ELF-1 (cell line): ENCODE measurements around the gene FKBP1B.
A peak's percentile ranks its signal among the peaks of the same experiment; 100 is the strongest.
"Not testable (repeated sequence)": the region's sequence is repeated elsewhere in the genome, so short reads cannot be mapped to it uniquely, and the experiment has no call there.

Source experiments
- DNase-seq: peaks from one replicate; pipeline ENCODE4 v3.0.0-alpha.2; 2016; ENCODE audit warnings: low read depth, low spot score

Gene FKBP1B

GRCh38 chr2:24058564-24059271, 9.2 kb downstream of the FKBP1B start:
- no peak for DNase-seq

DNA sequence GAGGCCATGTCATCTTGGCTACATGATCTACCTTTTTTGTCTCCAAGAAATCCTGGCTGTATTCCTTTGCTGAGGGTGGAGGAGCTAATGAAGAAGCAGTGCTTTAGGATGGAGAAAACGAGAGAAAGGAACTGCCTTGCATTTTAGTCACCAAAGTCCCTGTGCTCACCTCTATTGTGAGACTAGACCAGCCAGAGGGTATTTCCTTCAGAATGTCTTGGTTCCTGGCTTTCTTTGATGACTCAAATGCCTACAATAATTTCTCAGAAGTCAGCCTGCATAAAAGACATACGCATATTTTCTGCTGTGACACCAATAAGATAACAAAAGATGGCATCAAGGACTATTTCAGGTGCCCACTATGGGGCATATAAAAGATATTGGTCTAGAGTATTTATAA, 15.8 kb downstream of the FKBP1B start:
- no peak for DNase-seq

DNA sequence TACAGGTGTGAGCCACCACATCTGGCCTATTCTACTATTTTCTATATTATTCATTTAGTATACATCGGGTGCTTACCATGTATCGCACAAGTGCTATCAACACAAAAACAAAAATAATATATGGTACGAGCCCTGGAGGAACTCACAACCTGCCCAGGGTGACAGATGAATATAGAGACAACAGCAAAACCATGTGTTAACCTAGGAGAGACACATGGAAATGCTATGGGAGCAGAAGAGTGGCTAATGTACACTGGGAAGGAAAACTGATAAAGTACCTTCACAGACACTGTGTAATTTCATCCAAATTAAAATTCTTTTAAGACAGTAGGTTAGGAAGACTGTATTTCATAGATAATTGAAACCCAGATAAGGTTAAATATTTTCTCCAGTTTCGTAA, 22.7 kb downstream of the FKBP1B start:
- DNase-seq: no peak

- no peak for DNase-seq
Measured at GRCh38 chr2:24073816-24074215, 24.3 kb downstream of the FKBP1B start.

GRCh38 chr2:24075259-24075658, 25.7 kb downstream of the FKBP1B start:
- DNase-seq: no peak

- peak; percentile 99 for DNase-seq
Measured at GRCh38 chr2:24075915-24076848, 26.6 kb downstream of the FKBP1B start, which contains the start of gene SF3B6. SF3B6 (minus strand) TSS chr2:24076326; CDS start chr2:24076229, 97 bp downstream.

- DNase-seq: peak; percentile 48
Measured at GRCh38 chr2:24076849-24077534, 27.5 kb downstream of the FKBP1B start.

DNA sequence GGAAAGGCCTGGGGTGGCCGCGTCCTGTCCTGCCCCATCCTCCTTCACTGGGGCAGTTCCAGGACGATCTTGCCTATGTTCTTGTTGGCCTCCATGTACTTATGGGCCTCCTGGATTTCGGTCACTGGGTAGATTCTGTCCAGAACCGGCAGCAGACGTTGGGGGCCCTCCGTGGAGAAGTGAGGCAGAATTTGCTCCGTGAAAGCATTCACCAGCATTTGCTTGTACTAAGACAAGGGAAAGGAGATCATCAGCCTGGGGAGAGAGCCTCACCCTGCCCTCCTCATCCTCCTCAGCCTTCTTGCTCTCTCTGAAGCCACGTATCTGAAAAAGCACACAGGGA, 28.0 kb downstream of the FKBP1B start:
- DNase-seq: no peak

- no peak for DNase-seq
Measured at GRCh38 chr2:24077879-24078278, 28.3 kb downstream of the FKBP1B start.

DNA sequence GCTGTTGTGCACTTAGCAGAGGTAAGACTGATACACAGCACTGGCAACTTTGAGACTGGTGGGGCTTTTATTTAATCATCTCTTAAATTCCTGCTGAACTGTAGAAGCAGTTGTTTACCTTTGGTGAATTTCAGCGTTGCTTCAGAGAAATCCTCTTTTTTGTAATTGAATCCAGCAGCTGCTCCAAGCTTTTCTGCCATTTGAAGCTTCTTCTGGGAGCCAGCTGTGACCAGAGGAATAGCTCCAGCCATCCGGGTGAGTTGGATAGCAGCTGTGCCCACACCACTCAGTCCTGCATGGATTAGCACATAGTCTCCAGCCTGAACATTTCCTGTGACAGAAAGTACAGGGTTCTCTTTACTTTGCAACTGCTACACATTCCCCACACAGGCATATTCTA, 31.2 kb downstream of the FKBP1B start:
- DNase-seq: no peak

DNA sequence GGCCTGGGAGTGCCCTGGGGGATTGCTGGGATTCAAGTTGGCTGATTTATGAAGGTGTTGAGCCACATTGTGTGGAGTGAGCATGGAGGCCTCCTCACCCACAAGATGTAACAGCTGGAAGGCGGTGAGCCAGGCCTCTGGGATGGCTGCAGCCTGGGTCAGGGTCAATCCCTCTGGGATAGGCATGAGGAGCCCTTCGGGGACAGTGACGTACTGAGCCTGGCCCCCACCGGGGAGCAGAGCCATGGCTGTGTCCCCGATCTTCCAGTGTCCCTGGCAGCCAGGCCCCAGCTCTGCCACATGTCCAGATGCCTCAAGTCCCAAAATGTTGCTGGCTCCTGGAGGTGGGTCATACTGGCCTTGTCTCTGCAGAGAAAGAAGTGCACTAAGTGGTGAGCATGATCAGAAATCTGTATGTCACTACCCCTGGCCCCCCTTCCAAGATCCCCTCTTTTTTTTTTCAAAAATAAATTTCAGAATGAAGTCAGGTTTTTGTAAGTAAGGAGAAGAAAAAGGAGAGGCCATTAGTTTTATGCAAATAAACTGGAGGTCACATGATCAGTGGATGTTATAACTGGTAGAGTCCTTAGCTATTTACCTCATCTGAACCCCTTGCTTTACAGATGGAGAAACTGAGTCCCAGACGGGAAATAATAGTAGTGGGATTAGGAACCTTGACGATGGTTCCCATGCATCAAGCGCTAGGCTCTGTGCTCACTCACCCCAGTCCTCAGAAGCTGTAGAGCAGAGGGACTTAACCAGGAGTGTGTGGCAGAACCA, 33.4 kb downstream of the FKBP1B start:
- DNase-seq: no peak

DNA sequence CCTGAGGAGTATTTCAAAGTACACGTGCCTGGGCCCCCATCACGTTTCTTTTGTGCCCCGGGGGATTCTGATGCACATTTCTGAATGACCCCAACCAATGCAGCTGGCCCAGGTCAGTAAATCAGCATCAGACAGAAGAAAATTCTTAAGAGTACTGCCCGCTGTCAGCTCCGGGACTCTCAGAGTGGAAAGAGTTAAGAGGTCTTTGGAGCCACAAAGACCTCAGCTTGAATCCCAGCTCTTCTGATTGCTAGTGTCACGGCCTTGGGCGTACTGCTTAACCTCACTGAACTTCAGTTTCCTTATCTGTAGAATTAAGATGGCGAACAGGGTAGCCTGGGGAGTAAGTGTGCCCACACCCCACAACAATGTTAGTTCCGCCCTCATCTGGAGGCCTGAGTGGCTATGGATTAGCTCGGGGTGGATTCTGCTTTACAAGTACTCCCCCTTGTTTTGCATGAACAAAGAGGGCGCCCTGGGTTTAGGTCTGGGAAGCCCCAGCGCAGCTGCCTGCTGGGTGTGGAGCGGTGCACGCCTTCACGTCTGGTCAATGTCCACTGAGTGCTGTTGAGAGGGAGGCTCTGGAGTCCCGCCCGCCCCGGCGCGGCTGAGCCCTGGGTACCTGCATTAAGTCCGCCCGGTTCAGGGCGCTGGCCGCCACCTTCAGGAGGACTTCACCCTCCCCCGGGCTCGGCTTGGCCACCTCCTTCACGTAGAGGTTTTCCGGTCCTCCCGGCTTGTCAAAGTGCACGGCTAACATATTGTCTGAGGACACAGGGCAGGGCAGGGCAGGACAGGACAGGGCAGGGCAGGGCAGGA, 34.2 kb downstream of the FKBP1B start:
- peak; percentile 94 for DNase-seq

DNA sequence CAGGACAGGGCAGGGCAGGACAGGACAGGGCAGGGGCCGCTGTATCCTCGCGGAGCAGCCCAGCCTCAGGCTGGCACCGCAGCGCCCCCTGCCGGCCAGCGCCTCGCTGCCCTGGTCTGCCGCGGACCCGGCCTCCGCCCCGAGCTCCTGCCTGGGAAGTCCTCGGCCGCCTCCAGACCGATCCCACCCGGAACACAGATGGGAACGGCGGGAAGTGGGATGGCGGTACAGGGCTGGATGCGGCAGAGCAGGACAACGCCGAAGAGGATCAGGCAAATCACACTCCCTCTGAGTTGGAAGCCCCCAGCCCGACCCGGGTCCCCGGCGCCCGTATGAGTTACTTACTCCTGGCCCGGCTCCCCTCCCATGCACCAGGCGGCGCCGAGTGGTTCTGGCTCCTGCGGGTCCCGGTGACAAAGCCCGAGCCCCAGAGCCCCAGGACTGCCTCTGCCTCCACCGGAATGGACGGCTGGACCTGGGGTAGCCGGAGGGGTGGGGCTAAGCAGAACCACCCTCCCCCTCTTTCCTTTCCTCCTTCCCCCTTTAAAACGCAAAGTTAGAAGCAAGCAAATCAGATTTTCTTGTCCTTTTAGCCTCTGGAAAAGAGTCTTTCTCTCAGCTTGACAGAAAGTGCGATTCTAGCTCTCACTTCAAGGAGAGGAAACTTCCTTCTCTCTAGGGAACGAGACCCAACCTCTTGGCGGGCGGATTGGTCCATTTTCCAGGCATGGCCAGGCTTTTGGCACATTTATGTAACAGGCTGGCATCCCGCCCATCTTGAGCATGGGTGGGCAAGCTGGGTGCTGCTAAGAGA, 35.1 kb downstream of the FKBP1B start, which contains the start of gene TP53I3:
Gene TP53I3, minus strand, starts transcription at position 449 of the 814 bp plus-strand sequence. CDS start 508 bp downstream, outside the sequence.
- DNase-seq: peak; percentile 98

- DNase-seq: no peak
Measured at GRCh38 chr2:24085200-24085489, 35.6 kb downstream of the FKBP1B start.

- DNase-seq: no peak
Measured at GRCh38 chr2:24086241-24086640, 36.7 kb downstream of the FKBP1B start.

DNA sequence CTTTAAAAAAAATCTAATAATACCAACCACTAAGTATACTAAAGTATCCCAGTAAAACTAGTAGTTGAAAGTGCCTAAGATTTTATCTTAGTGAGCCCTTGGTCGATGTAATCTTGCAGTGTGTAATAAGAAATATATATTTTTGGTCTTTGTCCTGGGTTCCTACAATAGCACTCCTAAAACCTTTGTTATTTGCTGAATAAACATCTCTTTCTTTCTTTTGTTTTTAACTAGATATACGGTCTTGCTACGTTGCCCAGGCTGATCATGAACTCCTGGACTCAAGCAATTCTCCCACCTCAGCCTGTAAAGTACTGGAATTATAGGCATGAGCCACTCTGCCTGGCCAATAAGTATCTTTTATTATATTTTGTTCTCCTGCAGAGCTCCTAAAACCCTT, 37.5 kb downstream of the FKBP1B start:
- DNase-seq: no peak

GRCh38 chr2:24088821-24089359, 39.3 kb downstream of the FKBP1B start:
- DNase-seq: no peak

DNA sequence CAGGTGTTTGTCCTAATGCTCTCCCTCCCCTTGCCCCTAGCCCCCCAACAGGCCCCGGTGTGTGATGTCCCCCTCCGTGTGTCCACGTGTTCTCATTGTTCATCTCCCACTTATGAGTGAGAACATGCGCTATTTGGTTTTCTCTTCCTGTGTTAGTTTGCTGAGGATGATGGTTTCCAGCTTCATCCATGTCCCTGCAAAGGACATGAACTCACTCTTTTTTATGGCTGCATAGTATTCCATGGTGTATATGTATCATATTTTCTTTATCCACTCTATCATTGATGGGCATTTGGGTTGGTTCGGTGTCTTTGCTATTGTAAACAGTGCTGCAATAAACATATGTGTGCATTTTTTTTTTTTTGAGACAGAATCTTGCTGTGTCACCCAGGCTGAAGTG, 43.7 kb downstream of the FKBP1B start:
- not testable (repeated sequence) for DNase-seq

DNA sequence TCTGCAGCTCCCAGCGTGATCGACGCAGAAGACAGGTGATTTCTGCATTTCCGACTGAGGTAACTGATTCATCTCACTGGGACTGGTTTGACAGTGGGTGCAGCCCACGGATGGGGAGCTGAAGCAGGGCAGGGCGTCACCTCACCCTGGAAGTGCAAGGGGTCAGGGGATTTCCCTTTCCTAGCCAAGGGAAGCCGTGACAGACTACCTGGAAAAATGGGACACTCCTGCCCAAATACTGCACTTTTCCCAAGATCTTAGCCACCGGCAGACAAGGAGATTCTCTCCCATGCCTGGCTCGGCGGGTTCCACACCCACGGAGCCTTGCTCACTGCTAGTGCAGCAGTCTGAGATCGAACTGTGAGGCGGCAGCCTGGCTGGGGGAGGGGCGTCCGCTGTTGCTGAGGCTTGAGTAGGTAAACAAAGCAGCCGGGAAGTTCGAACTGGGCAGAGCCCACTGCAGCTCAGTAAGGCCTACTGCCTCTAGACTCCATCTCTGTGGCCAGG, 45.7 kb downstream of the FKBP1B start:
- DNase-seq: peak; percentile 41
